Measurements from ENCODE around the gene DDX54.

The DDX54 gene

GRCh38 chr12:113138826-113139225, 46.5 kb downstream of the DDX54 start:
- no peak overlapping the region for H3K4me3 ChIP-seq (ENCODE audit: low read depth, low read length)
- TF ChIP-seq, protein P1, sequence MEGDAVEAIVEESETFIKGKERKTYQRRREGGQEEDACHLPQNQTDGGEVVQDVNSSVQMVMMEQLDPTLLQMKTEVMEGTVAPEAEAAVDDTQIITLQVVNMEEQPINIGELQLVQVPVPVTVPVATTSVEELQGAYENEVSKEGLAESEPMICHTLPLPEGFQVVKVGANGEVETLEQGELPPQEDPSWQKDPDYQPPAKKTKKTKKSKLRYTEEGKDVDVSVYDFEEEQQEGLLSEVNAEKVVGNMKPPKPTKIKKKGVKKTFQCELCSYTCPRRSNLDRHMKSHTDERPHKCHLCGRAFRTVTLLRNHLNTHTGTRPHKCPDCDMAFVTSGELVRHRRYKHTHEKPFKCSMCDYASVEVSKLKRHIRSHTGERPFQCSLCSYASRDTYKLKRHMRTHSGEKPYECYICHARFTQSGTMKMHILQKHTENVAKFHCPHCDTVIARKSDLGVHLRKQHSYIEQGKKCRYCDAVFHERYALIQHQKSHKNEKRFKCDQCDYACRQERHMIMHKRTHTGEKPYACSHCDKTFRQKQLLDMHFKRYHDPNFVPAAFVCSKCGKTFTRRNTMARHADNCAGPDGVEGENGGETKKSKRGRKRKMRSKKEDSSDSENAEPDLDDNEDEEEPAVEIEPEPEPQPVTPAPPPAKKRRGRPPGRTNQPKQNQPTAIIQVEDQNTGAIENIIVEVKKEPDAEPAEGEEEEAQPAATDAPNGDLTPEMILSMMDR (IDR thresholded peaks at IDR 0.05; ENCODE audit: control insufficient read depth, extremely low read depth, insufficient read depth), result no peak
- DNase-seq (ENCODE audit: low read depth), result no peak

DNA sequence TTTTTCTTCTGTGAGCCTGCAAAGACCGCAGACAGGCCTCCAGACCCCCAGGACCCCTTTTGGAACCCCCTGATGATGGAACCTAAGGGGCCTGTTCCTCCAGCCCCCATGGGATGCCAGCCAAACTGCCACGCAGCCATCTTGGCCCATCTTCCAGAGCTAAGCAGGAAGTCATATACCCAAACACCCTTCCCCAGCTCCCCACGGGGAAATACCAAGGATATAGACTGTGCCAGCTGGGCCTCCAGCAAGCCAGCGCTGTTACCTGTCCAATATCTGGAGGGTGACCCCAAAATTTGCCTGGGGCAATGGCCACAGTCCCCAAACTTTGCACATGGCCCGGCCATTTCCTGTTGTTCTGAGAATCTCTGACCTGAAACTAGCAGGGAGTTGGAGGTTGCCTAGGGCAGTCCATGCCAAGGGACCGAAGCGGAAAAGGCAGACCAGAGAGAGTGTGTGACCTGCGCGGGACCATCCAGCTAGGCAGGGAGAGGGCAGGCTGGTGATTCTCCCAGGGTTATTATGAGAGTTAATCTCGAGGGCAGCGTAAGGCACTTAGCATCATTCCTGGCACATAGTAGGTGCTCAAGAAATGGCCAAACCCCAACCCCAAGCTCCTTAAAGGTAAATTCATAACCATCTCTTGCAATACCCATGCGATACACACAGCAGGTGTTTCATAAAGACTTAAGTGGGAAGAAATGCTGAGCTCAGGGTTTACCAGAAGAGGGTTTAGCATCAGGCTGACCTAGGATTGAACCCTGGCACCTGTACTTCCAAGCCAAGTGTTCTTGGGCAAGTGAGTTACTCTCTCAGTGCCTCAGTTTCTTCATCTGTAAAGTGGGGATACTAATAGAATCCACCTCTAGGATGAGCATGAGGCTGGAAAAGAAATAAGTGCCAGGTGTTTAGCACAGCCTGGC, 47.2 kb downstream of the DDX54 start:
- H3K4me3 ChIP-seq (ENCODE audit: low read depth, low read length), result no peak overlapping the region
- TF ChIP-seq, protein P1 (IDR thresholded peaks at IDR 0.05; ENCODE audit: control insufficient read depth, extremely low read depth, insufficient read depth), result no peak
- DNase-seq (ENCODE audit: low read depth), result no peak

DNA sequence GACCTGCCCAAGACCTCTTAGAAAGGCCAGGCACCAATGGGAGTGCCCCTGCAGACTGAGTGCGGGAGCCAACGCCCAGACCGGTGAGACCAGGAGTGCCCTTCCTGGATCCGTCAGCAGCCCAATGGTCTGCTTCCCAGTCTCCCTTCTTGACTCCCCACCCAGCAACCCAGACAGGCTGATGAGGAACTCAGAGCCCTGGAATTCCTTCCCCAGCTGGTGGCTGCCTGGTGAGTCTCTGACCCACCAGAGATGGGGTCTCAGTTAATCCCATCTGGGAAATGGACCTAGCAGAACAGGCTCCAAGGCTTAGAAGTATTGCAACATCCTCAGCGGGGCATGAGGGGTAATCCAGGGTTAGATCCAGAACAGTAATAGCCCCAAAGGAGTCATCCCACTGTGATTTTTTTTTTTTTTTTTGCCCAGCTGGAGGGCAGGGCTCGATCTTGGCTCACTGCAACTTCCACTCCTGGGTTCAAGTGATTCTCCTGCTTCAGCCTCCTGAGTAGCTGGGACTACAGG, 48.2 kb downstream of the DDX54 start:
- DNase-seq (ENCODE audit: low read depth), result no peak
- no peak overlapping the region for H3K4me3 ChIP-seq (ENCODE audit: low read depth, low read length)
- TF ChIP-seq, protein P1 (IDR thresholded peaks at IDR 0.05; ENCODE audit: control insufficient read depth, extremely low read depth, insufficient read depth), result no peak

DNA sequence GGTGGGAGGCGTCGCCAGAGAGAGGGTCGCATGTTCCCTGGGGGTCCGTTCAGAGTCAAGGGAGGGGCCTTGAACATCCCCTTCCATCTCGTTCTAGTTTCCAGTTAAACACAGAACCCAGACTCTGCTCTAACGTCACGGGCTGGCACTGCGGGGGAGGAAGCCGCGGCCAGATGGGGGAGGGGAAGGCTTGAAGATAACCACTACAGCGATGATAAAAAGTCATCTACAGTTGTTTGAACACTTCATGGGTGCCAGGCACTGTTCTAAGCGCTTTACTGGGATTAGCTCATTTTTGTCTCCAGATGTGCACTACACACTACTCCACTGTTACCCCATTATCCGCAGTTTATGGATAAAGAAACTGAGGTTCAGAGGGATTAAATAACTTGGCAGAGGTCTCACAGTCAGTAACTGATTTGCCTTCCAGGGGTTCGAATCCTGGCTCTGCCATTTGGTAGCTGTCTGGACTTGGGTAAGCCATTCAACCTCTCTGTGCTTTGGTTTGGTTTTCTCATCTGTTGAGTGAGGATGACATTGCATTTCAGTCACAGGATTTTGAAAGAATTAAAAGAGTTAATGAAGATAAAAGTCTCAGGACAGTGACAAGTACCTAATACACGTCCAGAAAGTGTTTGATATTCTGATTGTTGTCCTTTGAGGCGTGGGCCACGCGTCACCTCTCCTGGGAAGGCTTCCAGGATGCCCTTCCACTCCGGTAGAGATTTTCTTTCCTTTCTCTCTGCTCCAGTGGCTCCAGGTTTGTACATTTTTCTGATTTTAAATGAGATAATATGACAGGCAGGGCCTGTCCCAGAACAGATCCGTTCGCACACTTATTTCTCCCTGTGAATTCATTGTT, 48.9 kb downstream of the DDX54 start:
- no peak for DNase-seq (ENCODE audit: low read depth)
- TF ChIP-seq, protein P1 (IDR thresholded peaks at IDR 0.05; ENCODE audit: control insufficient read depth, extremely low read depth, insufficient read depth), result no peak
- no peak overlapping the region for H3K4me3 ChIP-seq (ENCODE audit: low read depth, low read length)

GRCh38 chr12:113135178-113136127, 49.8 kb downstream of the DDX54 start, which contains the start of gene RASAL1:
Gene RASAL1, minus strand, starts transcription at chr12:113135761. Its CDS starts 299 bp downstream, at chr12:113135462.
- TF ChIP-seq, protein P1 (IDR thresholded peaks at IDR 0.05; ENCODE audit: control insufficient read depth, extremely low read depth, insufficient read depth), result peak; percentile 59
- H3K4me3 ChIP-seq (ENCODE audit: low read depth, low read length), result no peak within 1 kb of the TSS
- DNase-seq (ENCODE audit: low read depth), result no peak

DNA sequence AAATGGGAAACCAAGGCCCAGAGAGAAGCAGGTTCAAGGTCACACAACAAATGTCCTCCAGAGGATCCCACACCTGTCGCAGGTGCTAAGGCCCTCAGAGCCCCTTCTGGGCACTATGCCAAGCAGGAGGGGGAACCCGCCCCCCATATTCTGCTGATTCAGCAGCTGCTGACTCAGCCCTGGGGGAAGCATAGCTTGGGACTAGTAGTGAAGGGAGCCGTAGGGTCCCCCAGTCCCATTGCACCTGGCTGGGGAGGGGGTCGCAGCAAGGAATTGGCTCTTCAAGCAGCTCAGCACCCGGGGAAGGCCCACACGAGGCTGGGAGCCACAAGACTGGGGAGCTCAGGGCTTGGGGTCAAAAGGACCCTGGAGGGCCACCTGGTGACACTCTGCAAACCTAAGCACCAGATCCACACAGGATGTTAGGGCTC, 50.7 kb downstream of the DDX54 start:
- DNase-seq (ENCODE audit: low read depth), result no peak
- no peak overlapping the region for H3K4me3 ChIP-seq (ENCODE audit: low read depth, low read length)
- TF ChIP-seq, protein P1 (IDR thresholded peaks at IDR 0.05; ENCODE audit: control insufficient read depth, extremely low read depth, insufficient read depth), result no peak

All from LNCaP clone FGC (cell line).